ENCODE data around the gene IGFALS.

IGFALS gene

DNA sequence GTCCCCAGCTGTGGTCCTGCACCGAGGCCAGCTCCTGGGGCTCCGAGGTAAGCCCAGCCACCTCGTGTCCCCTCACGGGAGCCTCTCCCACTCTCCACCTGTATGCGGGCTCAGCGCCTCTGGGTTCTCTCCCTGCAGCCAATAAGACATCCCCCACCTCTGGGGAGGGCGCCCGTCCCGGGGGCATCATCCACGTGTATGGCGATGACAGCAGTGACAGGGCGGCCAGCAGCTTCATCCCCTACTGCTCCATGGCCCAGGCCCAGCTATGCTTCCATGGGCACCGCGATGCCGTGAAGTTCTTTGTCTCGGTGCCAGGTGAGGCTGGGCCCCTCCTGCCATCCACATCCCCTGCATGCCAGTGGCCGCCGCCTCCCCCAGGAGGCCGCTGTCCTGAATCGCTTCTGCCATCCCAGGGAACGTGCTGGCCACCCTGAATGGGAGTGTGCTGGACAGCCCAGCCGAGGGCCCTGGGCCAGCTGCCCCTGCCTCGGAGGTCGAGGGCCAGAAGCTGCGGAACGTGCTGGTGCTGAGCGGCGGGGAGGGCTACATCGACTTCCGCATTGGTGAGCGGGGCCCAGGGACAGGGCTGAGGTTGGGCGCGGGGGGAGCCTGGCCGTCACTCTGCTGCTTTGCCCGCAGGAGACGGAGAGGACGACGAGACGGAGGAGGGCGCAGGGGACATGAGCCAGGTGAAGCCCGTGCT, 25.3 kb downstream of the IGFALS start:
- Histone ChIP-seq H2AFZ (ENCODE audit: low read length) (no peak overlapping the region), H3K27me3 (replicated peaks; ENCODE audit: insufficient read depth, low read length) (no peaks in the 10 kb centered on the region), H3K9me3 (replicated peaks; ENCODE audit: insufficient read depth, low read length) (no peaks in the 10 kb centered on the region), H3K79me2 (ENCODE audit: low read length) (peaks cover 20% of the 10 kb centered on the region), H3K27ac (ENCODE audit: low read length) (no peak overlapping the region), H3K4me1 (ENCODE audit: low read length) (no peaks in the 10 kb centered on the region), H3K9ac (ENCODE audit: low read length) (no peak overlapping the region), H3K4me2 (ENCODE audit: low read depth, low read length) (no peak overlapping the region), H3K9me2 (replicated peaks; ENCODE audit: insufficient read depth, low read length) (no peaks in the 10 kb centered on the region), H3K36me3 (replicated peaks; ENCODE audit: insufficient read depth, low read length) (no peaks in the 10 kb centered on the region), H3F3A (ENCODE audit: insufficient read depth, low read length) (peaks cover 13% of the 10 kb centered on the region), H4K20me1 (ENCODE audit: insufficient read depth, low read length) (no peaks in the 10 kb centered on the region), H3K4me3 (ENCODE audit: low read length) (no peak overlapping the region)
- DNase-seq, result no peak
- no peak for TF ChIP-seq EZH2 (optimal IDR thresholded peaks at IDR 0.05; ENCODE audit: low read depth, low read length)
- no peak for TF ChIP-seq CTCF (IDR thresholded peaks at IDR 0.05; ENCODE audit: low read length)
- no peak for TF ChIP-seq EZH2phosphoT487 (IDR thresholded peaks at IDR 0.05; ENCODE audit: low read length)

DNA sequence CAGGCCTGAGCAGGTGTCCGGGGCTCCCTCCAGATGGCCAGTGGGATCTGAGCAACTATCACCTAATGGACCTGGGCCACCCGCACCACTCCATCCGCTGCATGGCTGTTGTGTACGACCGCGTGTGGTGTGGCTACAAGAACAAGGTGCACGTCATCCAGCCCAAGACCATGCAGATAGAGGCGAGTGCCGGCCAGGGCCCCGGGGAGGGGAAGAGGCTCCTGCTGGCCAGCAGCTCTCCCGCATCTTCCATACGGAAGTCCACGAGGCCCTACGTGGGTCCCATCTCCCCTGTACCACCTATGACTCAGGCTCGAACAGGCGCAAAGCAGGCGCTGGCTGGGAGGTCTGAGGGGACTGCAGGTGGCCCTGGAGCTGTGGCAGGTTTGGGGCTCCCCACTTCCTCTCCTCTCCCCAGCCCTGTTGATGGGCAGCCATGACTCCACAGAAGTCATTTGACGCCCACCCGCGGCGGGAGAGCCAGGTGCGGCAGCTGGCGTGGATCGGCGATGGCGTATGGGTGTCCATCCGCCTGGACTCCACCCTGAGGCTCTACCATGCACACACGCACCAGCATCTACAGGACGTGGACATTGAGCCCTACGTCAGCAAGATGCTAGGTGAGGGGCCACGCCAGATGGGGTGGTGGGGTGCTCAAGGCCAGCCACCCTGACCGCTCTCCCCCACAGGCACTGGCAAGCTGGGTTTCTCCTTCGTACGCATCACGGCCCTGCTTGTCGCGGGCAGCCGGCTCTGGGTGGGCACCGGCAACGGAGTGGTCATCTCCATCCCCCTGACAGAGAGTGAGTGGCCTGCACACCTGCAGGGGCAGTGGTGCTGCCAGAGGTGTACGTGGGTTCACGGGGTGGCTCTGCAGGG, 26.1 kb downstream of the IGFALS start:
- no peak overlapping the region for H3K27ac ChIP-seq (ENCODE audit: low read length)
- no peak overlapping the region for H3K4me3 ChIP-seq (ENCODE audit: low read length)
- no peaks in the 10 kb centered on the region for H3K9me3 ChIP-seq (replicated peaks; ENCODE audit: insufficient read depth, low read length)
- DNase-seq, result no peak
- H3K36me3 ChIP-seq (replicated peaks; ENCODE audit: insufficient read depth, low read length), result no peaks in the 10 kb centered on the region
- H2AFZ ChIP-seq (ENCODE audit: low read length), result no peak overlapping the region
- H3F3A ChIP-seq (ENCODE audit: insufficient read depth, low read length), result peaks cover 7% of the 10 kb centered on the region
- H4K20me1 ChIP-seq (ENCODE audit: insufficient read depth, low read length), result no peaks in the 10 kb centered on the region
- no peaks in the 10 kb centered on the region for H3K27me3 ChIP-seq (replicated peaks; ENCODE audit: insufficient read depth, low read length)
- peaks cover 12% of the 10 kb centered on the region for H3K79me2 ChIP-seq (ENCODE audit: low read length)
- no peak overlapping the region for H3K9ac ChIP-seq (ENCODE audit: low read length)
- H3K9me2 ChIP-seq (replicated peaks; ENCODE audit: insufficient read depth, low read length), result no peaks in the 10 kb centered on the region
- no peaks in the 10 kb centered on the region for H3K4me1 ChIP-seq (ENCODE audit: low read length)
- TF ChIP-seq CTCF (IDR thresholded peaks at IDR 0.05; ENCODE audit: low read length) (no peak), EZH2 (optimal IDR thresholded peaks at IDR 0.05; ENCODE audit: low read depth, low read length) (no peak), EZH2phosphoT487 (IDR thresholded peaks at IDR 0.05; ENCODE audit: low read length) (no peak)
- H3K4me2 ChIP-seq (ENCODE audit: low read depth, low read length), result no peak overlapping the region

GRCh38 chr16:1766701-1767100, 26.8 kb downstream of the IGFALS start:
- Histone ChIP-seq H3K27ac (ENCODE audit: low read length) (no peak overlapping the region), H3K9me3 (replicated peaks; ENCODE audit: insufficient read depth, low read length) (no peaks in the 10 kb centered on the region), H3K36me3 (replicated peaks; ENCODE audit: insufficient read depth, low read length) (no peaks in the 10 kb centered on the region), H2AFZ (ENCODE audit: low read length) (no peak overlapping the region), H3K4me3 (ENCODE audit: low read length) (no peak overlapping the region), H3F3A (ENCODE audit: insufficient read depth, low read length) (peaks cover under 1% of the 10 kb centered on the region), H3K27me3 (replicated peaks; ENCODE audit: insufficient read depth, low read length) (no peaks in the 10 kb centered on the region), H3K4me2 (ENCODE audit: low read depth, low read length) (no peak overlapping the region), H3K79me2 (ENCODE audit: low read length) (peaks cover 6% of the 10 kb centered on the region), H3K4me1 (ENCODE audit: low read length) (no peaks in the 10 kb centered on the region), H3K9ac (ENCODE audit: low read length) (no peak overlapping the region), H3K9me2 (replicated peaks; ENCODE audit: insufficient read depth, low read length) (no peaks in the 10 kb centered on the region), H4K20me1 (ENCODE audit: insufficient read depth, low read length) (no peaks in the 10 kb centered on the region)
- no peak for TF ChIP-seq EZH2 (optimal IDR thresholded peaks at IDR 0.05; ENCODE audit: low read depth, low read length)
- TF ChIP-seq CTCF (IDR thresholded peaks at IDR 0.05; ENCODE audit: low read length), result no peak
- TF ChIP-seq EZH2phosphoT487 (IDR thresholded peaks at IDR 0.05; ENCODE audit: low read length), result no peak
- no peak for DNase-seq

Measured in MM.1S (cell line).